ENCODE data around the gene POLD4. TPM values are rescaled to one million over a fixed set of nuclear protein-coding genes. Genes with fewer than 3 reads are reported as not detected.

POLD4 gene
- total RNA-seq, 4 donors from 2014 or later: 54.5 to 75.7 (median 65.0) TPM

DNA sequence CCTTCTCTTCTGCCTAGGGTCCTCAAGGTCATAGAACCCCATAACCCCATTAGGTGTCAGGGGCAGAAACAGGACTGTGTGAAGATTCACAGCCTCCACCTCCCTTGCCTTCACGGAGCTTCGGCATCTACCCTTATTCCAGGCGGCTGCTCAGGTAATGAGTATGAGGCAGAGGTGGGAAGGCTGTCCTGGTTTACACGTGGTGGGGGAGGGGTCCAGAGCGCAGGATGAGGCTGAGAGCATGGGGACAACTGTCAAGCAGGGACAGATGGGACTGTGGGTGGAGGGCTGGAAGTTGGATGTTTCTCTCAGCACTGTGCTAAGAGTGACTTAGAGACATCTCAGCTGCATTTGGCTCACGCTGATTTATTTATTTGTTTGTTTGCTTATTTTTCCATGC, 34.2 kb upstream of the POLD4 start:
- DNase-seq (ENCODE audit: low spot score in 2 of 2): no peak
- no peak for TF ChIP-seq POLR2AphosphoS5 (IDR thresholded peaks at IDR 0.05)
- TF ChIP-seq POLR2A (IDR thresholded peaks at IDR 0.05): no peak
- TF ChIP-seq EP300 (IDR thresholded peaks at IDR 0.05): no peak
- TF ChIP-seq, protein P1, sequence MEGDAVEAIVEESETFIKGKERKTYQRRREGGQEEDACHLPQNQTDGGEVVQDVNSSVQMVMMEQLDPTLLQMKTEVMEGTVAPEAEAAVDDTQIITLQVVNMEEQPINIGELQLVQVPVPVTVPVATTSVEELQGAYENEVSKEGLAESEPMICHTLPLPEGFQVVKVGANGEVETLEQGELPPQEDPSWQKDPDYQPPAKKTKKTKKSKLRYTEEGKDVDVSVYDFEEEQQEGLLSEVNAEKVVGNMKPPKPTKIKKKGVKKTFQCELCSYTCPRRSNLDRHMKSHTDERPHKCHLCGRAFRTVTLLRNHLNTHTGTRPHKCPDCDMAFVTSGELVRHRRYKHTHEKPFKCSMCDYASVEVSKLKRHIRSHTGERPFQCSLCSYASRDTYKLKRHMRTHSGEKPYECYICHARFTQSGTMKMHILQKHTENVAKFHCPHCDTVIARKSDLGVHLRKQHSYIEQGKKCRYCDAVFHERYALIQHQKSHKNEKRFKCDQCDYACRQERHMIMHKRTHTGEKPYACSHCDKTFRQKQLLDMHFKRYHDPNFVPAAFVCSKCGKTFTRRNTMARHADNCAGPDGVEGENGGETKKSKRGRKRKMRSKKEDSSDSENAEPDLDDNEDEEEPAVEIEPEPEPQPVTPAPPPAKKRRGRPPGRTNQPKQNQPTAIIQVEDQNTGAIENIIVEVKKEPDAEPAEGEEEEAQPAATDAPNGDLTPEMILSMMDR (IDR thresholded peaks at IDR 0.05): no peak
- Histone ChIP-seq H3K9me3 (no peaks in the 10 kb centered on the region), H3K4me1 (peaks cover 29% of the 10 kb centered on the region), H3K4me3 (no peak overlapping the region), H3K27me3 (no peaks in the 10 kb centered on the region), H3K27ac (no peak overlapping the region), H3K36me3 (no peaks in the 10 kb centered on the region)
- WGBS: 59% methylated on average over 6 of the region's 6 CpGs

DNA sequence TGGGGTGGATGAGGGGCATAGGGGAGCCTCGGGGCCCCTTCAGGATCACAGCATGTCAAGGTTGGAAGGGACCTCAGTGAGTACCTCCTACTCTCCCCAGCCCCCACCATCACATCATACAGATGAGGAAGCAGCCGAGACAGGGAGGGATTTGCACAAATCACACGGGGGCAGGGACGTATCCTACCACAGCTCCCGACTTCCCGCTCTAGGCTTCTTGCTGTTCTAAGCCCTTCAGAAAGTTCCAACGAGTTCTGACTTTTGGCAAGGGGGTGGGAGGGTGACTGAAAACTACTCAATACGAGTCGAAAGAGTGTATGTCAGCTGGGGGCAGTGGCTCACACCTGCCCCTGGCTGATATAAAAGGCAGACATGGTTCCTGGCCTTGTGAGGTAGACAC, 33.7 kb upstream of the POLD4 start:
- WGBS: 56% methylated on average over 9 of the region's 9 CpGs
- Histone ChIP-seq H3K4me3 (no peak overlapping the region), H3K9me3 (no peaks in the 10 kb centered on the region), H3K4me1 (peaks cover 25% of the 10 kb centered on the region), H3K27me3 (no peaks in the 10 kb centered on the region), H3K27ac (no peak overlapping the region), H3K36me3 (no peaks in the 10 kb centered on the region)
- no peak for DNase-seq (ENCODE audit: low spot score in 2 of 2)
- no peak for TF ChIP-seq POLR2AphosphoS5 (IDR thresholded peaks at IDR 0.05)
- TF ChIP-seq, protein P1 (IDR thresholded peaks at IDR 0.05): no peak
- TF ChIP-seq EP300 (IDR thresholded peaks at IDR 0.05): no peak
- no peak for TF ChIP-seq POLR2A (IDR thresholded peaks at IDR 0.05)

DNA sequence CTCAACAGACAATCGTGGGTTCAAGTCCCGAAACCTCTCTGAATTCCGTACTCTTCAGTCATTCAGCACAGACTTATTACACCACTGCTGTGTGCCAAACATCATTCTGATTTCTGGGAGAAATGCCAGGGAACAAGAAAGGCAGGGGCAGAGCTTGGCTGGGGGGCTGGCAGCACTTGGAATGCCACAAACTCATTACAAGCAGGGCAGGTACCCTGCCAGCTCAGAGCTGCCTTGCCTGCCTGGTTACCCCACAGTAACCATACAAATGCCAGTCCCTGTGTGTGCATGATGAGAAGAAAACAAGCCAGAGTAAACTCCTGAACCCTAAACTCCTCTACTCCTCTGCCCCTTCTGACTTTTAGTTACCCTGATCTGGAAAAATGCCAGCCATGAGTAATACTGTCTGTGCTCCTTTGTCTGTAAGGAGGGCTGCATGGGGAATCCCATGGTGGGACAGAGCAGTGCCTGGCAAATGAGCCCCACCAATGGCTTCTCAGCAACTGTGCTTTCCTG, 31.6 kb upstream of the POLD4 start:
- no peaks in the 10 kb centered on the region for H3K9me3 ChIP-seq
- H3K27me3 ChIP-seq: no peaks in the 10 kb centered on the region
- DNase-seq (ENCODE audit: low spot score in 2 of 2): no peak
- 72% methylated on average over 3 of the region's 3 CpGs for WGBS
- peaks cover 21% of the 10 kb centered on the region for H3K4me1 ChIP-seq
- no peak overlapping the region for H3K4me3 ChIP-seq
- TF ChIP-seq POLR2AphosphoS5 (IDR thresholded peaks at IDR 0.05) (no peak), EP300 (IDR thresholded peaks at IDR 0.05) (no peak)
- TF ChIP-seq, protein P1 (IDR thresholded peaks at IDR 0.05): no peak
- H3K27ac ChIP-seq: no peak overlapping the region
- no peaks in the 10 kb centered on the region for H3K36me3 ChIP-seq

DNA sequence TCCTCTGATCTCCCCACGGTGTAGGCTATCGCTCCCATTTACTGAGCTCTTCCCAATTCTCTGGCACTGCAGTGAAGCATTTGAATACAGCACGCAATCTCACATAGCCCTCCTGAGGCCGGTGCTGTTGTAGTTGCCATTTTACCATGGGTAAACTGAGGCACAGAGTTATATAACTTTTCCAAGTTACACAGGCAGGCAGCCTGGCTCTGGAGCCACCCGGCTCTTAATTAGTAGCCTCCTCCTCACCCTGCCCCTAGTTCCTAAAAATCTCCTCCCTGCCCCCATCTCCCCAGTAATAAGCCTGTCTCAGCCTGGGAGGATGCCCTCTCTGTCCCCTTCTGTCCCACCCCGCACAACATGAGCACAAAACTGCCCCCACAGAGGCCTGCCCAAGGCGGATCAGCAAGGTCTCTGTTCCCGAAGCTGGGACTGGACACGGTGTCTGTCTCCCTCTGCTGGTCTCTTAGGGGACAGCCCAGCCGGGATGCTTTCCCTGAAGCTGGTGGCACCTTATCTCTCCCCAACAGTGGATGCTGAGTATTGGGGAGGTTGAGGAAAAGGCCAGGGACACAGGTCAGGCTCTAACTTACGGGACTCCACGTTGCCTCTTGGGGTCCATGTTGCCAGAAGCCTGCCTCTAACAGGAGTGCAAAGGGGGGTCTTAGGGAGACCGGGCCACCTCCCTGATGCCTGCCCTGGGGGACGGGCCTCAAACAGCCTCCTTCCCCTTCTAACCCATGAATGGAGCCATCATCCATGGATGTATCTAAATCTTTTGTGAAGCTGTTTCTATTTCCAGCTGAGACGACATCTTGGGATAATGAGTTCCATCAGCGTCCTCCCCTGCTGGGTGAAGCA, 29.2 kb upstream of the POLD4 start:
- no peak overlapping the region for H3K4me3 ChIP-seq
- H3K36me3 ChIP-seq: no peaks in the 10 kb centered on the region
- no peaks in the 10 kb centered on the region for H3K27me3 ChIP-seq
- H3K27ac ChIP-seq: no peak overlapping the region
- TF ChIP-seq, protein P1 (IDR thresholded peaks at IDR 0.05): peak; percentile 90 to 96
- TF ChIP-seq EP300 (IDR thresholded peaks at IDR 0.05): no peak
- no peaks in the 10 kb centered on the region for H3K9me3 ChIP-seq
- WGBS: 46% methylated on average over 14 of the region's 16 CpGs
- peak; percentile 90 to 92 for DNase-seq (ENCODE audit: low spot score in 2 of 2)
- peaks cover 39% of the 10 kb centered on the region for H3K4me1 ChIP-seq

DNA sequence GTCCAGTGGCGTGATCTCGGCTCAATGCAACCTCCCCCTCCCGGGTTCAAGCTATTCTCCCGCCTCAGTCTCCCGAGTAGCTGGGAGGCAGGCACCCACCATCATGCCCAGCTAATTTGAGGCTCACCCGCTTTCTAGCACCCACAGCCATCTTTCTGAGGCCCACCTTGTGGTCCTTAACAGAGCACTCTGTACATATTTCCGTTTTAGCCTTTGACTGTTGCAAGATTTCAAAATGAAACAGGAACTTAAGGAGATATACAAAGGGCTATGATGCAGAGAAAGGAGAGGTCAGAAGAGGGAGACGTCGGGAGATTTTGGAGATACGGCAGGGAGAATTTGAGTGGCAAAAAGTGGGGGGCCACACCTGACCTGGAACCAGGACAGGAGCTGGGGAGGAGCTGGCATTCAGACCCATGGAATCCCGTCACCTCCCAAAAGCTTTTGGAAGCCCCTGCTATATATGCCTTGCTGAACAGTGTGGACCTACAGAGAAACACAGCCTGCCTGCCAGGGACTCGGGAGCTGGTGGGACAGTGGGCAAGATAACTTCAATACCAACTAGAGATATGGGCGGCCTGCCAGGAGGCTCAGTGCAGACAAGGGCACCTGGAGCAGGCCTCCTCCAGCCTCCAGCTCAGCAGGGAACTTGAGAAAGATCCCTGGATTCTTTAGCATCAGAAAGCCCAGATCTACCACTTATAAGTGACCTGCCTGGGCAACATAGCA, 28.1 kb upstream of the POLD4 start:
- H3K4me1 ChIP-seq: peaks cover 39% of the 10 kb centered on the region
- WGBS: 75% methylated on average over 13 of the region's 13 CpGs
- no peaks in the 10 kb centered on the region for H3K36me3 ChIP-seq
- H3K9me3 ChIP-seq: no peaks in the 10 kb centered on the region
- TF ChIP-seq POLR2A (IDR thresholded peaks at IDR 0.05) (no peak), EP300 (IDR thresholded peaks at IDR 0.05) (no peak), POLR2AphosphoS5 (IDR thresholded peaks at IDR 0.05) (no peak)
- TF ChIP-seq, protein P1 (IDR thresholded peaks at IDR 0.05): no peak
- H3K4me3 ChIP-seq: no peak overlapping the region
- H3K27ac ChIP-seq: no peak overlapping the region
- peak in 1 of 2 donors; percentile 73 for DNase-seq (ENCODE audit: low spot score in 2 of 2)
- H3K27me3 ChIP-seq: no peaks in the 10 kb centered on the region

Data from suprapubic skin (tissue), 4 donors.